Fibroblast of peridontal ligament (primary cell): ENCODE measurements around the gene ENPP7.
A peak's percentile ranks its signal among the peaks of the same experiment; 100 is the strongest.

Source experiments
- DNase-seq: peaks from one replicate; pipeline ENCODE4 v3.0.0-alpha.2; 2010; ENCODE audit errors: extremely low read depth

The ENPP7 gene

GRCh38 chr17:79702550-79703236 is 28.1 kb upstream of the ENPP7 start:
- no peak for DNase-seq

GRCh38 chr17:79704691-79705090 is 26.1 kb upstream of the ENPP7 start:
- no peak for DNase-seq

GRCh38 chr17:79705674-79706073 is 25.1 kb upstream of the ENPP7 start:
- no peak for DNase-seq

- no peak for DNase-seq
These were observed 23.6 kb upstream of the ENPP7 start for GRCh38 chr17:79706931-79707850.

- peak; percentile 49 for DNase-seq
These were observed 22.5 kb upstream of the ENPP7 start for GRCh38 chr17:79707931-79708891.

- DNase-seq = no peak
These were observed 18.9 kb upstream of the ENPP7 start for GRCh38 chr17:79711715-79712305.

GRCh38 chr17:79713391-79713790 is 17.4 kb upstream of the ENPP7 start:
- DNase-seq = no peak

- no peak for DNase-seq
These were observed 16.3 kb upstream of the ENPP7 start for GRCh38 chr17:79714176-79715097.

- DNase-seq = no peak
These were observed 15.4 kb upstream of the ENPP7 start for GRCh38 chr17:79715098-79715942.

GRCh38 chr17:79715943-79716797 is 14.6 kb upstream of the ENPP7 start:
- DNase-seq = no peak

- DNase-seq = no peak
These were observed 9.9 kb upstream of the ENPP7 start for GRCh38 chr17:79720705-79721292.

- DNase-seq = no peak
These were observed 8.6 kb upstream of the ENPP7 start for GRCh38 chr17:79721993-79722671.

- no peak for DNase-seq
These were observed 8.0 kb upstream of the ENPP7 start for GRCh38 chr17:79722787-79723186.

GRCh38 chr17:79728169-79728907 is 2.4 kb upstream of the ENPP7 start:
- DNase-seq = peak; percentile 92

- no peak for DNase-seq
These were observed 1.8 kb upstream of the ENPP7 start for GRCh38 chr17:79728908-79729471.

GRCh38 chr17:79729761-79730160 is 982 bp upstream of the ENPP7 start:
- no peak for DNase-seq

GRCh38 chr17:79730437-79730768 is 340 bp upstream of the ENPP7 start:
- no peak for DNase-seq
